ENCODE results near the gene TAC4.
A peak's percentile ranks its signal among the peaks of the same experiment; 100 is the strongest.

- TF ChIP-seq CTCF (IDR thresholded peaks at IDR 0.05; ENCODE audit: insufficient read depth, low read length, poor library complexity, severe bottlenecking) (peak; percentile 71), EZH2phosphoT487 (conservative IDR thresholded peaks at IDR 0.05; ENCODE audit: low read length) (no peak)
These were observed 32.6 kb upstream of the TAC4 start for GRCh38 chr17:49880291-49881053.

All from SU-DHL-6 (cell line).